ENCODE results near the gene ZNF18. TPM values are rescaled to one million over a fixed set of nuclear protein-coding genes. Genes with fewer than 3 reads are reported as not detected.
A peak's percentile ranks its signal among the peaks of the same experiment; 100 is the strongest.

Gene ZNF18
- total RNA-seq, result 10 to 100 TPM in 1 of 4 donors, 1 to 10 TPM in 3; 4.1 to 12.1 (median 6.3) TPM

GRCh38 chr17:11997147-11997971 lies at the start of gene ZNF18:
TSS of gene ZNF18 (minus strand) at chr17:11997475. CDS start at chr17:11992829, 4,646 bp downstream.
- ATAC-seq (ENCODE audit: low FRiP score) (peak; percentile 99), DNase-seq (ENCODE audit: low spot score) (peak; percentile 89)
- TF ChIP-seq, protein P1, sequence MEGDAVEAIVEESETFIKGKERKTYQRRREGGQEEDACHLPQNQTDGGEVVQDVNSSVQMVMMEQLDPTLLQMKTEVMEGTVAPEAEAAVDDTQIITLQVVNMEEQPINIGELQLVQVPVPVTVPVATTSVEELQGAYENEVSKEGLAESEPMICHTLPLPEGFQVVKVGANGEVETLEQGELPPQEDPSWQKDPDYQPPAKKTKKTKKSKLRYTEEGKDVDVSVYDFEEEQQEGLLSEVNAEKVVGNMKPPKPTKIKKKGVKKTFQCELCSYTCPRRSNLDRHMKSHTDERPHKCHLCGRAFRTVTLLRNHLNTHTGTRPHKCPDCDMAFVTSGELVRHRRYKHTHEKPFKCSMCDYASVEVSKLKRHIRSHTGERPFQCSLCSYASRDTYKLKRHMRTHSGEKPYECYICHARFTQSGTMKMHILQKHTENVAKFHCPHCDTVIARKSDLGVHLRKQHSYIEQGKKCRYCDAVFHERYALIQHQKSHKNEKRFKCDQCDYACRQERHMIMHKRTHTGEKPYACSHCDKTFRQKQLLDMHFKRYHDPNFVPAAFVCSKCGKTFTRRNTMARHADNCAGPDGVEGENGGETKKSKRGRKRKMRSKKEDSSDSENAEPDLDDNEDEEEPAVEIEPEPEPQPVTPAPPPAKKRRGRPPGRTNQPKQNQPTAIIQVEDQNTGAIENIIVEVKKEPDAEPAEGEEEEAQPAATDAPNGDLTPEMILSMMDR (IDR thresholded peaks at IDR 0.05), result no peak

GRCh38 chr17:12046786-12047185 lies 49.5 kb upstream of the ZNF18 start:
- ATAC-seq (ENCODE audit: low FRiP score) (no peak), DNase-seq (ENCODE audit: low spot score) (no peak)
- TF ChIP-seq, protein P1 (IDR thresholded peaks at IDR 0.05), result no peak

- no peak for DNase-seq (ENCODE audit: low spot score)
- TF ChIP-seq, protein P1 (IDR thresholded peaks at IDR 0.05), result no peak
- no peak for ATAC-seq (ENCODE audit: low FRiP score)
Measured at GRCh38 chr17:12043702-12044101, 46.4 kb upstream of the ZNF18 start.

DNA sequence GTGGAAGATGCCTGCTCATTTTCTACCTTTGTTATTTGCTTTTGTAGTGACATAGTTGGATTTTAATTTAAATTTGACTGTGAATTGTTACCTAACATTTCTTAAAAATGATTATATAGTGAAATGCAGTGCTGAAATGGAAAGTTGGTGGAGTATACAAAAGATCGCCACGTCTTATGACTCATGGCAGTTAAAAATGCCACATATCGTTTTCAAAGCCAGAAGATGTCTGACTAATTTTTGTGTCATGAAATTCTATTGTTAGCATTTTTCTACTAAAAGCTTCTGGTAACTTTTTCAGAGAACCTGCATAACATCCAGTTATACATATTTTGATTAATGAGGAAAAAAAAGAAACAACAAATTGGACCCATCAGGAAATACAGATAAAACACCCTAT lies 44.0 kb upstream of the ZNF18 start:
- ATAC-seq (ENCODE audit: low FRiP score), result no peak
- TF ChIP-seq, protein P1 (IDR thresholded peaks at IDR 0.05), result no peak
- DNase-seq (ENCODE audit: low spot score), result no peak

GRCh38 chr17:12040478-12040877 lies 43.2 kb upstream of the ZNF18 start:
- TF ChIP-seq, protein P1 (IDR thresholded peaks at IDR 0.05), result no peak
- ATAC-seq (ENCODE audit: low FRiP score), result no peak
- no peak for DNase-seq (ENCODE audit: low spot score)

DNA sequence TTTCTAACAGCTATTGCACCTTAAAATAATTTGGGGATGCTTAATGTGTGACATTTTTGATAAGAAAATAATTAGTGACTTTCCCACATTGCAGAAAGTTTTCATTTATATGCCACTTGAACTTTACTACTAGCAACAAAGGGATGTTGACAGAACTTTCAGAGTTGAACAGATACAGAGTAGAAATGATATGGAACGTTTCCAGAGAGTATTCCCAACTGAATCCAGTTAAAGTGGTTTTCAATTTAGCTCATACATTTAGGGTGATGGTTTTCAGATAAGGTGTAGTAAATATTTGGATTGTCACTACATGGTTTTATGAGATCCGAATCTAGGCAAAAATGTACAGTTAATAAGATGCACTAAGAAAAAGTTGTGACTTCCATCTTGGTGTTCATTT lies 40.7 kb upstream of the ZNF18 start:
- no peak for DNase-seq (ENCODE audit: low spot score)
- TF ChIP-seq, protein P1 (IDR thresholded peaks at IDR 0.05), result no peak
- ATAC-seq (ENCODE audit: low FRiP score), result no peak

GRCh38 chr17:12035673-12036072 lies 38.4 kb upstream of the ZNF18 start:
- TF ChIP-seq, protein P1 (IDR thresholded peaks at IDR 0.05), result no peak
- DNase-seq (ENCODE audit: low spot score) (no peak), ATAC-seq (ENCODE audit: low FRiP score) (no peak)
